Ovary (tissue), 3 donors: ENCODE data around the gene PON2.

Experiments used
- EP300 ChIP-seq: sonication (generic); formaldehyde crosslinking; IDR thresholded peaks from one replicate; pipeline ENCODE4 v1.6.1; 2017; ENCODE audit warnings: antibody characterized with exemption
- POLR2A ChIP-seq: fragments of 450-650 bp; IDR thresholded peaks from one replicate; pipeline ENCODE4 v1.6.1; 2017; ENCODE audit warnings: antibody characterized with exemption, mild to moderate bottlenecking, moderate library complexity
- TF ChIP-seq, protein P1 (sequence below), 3 donors: fragments of 450-650 bp in 2 of 3; fragments of 200-600 bp in 1 of 3; IDR thresholded peaks; one replicate each; pipeline versions ENCODE4 v1.5.1 to v1.8.0; 2016 to 2022; ENCODE audit warnings: antibody characterized with exemption in 3 of 3, mild to moderate bottlenecking in 1 of 3
- donor health status: DM: no; HTN: no; CAD: no.

DNA sequence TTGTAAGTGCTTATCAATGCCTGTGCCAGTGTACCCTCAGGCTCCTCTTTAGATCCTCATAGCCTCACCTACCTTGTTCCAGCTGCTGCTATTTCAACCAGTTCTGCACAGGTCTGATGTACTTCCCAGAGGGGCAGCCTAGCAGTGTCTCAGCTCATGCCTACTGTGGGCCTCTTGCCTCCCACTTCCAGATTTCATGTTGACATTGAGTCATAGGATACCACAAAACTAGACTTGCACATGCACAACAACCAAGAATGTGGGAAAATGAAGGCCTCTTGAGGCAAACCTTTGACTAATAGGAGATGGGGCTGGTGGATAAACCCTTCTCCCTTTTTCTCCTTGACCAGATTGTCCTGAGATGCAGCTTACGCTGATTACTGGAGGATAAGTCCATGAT lies 69.7 kb downstream of the PON2 start:
- TF ChIP-seq, protein P1, sequence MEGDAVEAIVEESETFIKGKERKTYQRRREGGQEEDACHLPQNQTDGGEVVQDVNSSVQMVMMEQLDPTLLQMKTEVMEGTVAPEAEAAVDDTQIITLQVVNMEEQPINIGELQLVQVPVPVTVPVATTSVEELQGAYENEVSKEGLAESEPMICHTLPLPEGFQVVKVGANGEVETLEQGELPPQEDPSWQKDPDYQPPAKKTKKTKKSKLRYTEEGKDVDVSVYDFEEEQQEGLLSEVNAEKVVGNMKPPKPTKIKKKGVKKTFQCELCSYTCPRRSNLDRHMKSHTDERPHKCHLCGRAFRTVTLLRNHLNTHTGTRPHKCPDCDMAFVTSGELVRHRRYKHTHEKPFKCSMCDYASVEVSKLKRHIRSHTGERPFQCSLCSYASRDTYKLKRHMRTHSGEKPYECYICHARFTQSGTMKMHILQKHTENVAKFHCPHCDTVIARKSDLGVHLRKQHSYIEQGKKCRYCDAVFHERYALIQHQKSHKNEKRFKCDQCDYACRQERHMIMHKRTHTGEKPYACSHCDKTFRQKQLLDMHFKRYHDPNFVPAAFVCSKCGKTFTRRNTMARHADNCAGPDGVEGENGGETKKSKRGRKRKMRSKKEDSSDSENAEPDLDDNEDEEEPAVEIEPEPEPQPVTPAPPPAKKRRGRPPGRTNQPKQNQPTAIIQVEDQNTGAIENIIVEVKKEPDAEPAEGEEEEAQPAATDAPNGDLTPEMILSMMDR (IDR thresholded peaks at IDR 0.05) = no peak
- TF ChIP-seq EP300 = no peak
- no peak for TF ChIP-seq POLR2A
